GM23248 (cell line): ENCODE data around the gene MAP6D1. TPM values are rescaled to one million over a fixed set of nuclear protein-coding genes. Genes with fewer than 3 reads are reported as not detected.

Source experiments
- DNase-seq: peaks from one replicate; pipeline ENCODE4 v3.0.0-alpha.2; 2015
- H2AFZ ChIP-seq: fragments of 200-600 bp; sonication (generic); 2 replicates; pipeline ENCODE4 v1.6.1; 2016; ENCODE audit warnings: antibody characterized with exemption
- H3F3A ChIP-seq: fragments of 200-600 bp; sonication (generic); 2 replicates; pipeline ENCODE4 v1.6.1; 2016; ENCODE audit warnings: mild to moderate bottlenecking, antibody characterized with exemption, mixed run types; ENCODE audit not compliant: insufficient read depth
- H3K27ac ChIP-seq: fragments of 200-600 bp; sonication (generic); 2 replicates; pipeline ENCODE4 v1.5.1; 2016; ENCODE audit warnings: mild to moderate bottlenecking
- H3K27me3 ChIP-seq: fragments of 200-600 bp; sonication (generic); replicated peaks from 2 replicates; pipeline ENCODE4 v1.6.1; 2016; ENCODE audit warnings: mild to moderate bottlenecking; ENCODE audit not compliant: insufficient read depth
- H3K36me3 ChIP-seq: fragments of 200-600 bp; sonication (generic); 2 replicates; pipeline ENCODE4 v1.6.1; 2016; ENCODE audit warnings: low read depth, mild to moderate bottlenecking
- H3K4me1 ChIP-seq: fragments of 200-600 bp; sonication (generic); 2 replicates; pipeline ENCODE4 v1.6.1; 2016; ENCODE audit warnings: mild to moderate bottlenecking; ENCODE audit not compliant: insufficient read depth
- H3K4me2 ChIP-seq: fragments of 200-600 bp; sonication (generic); one replicate; pipeline ENCODE4 v1.6.1; 2016; ENCODE audit warnings: mild to moderate bottlenecking; ENCODE audit not compliant: unreplicated experiment
- H3K4me3 ChIP-seq: fragments of 200-600 bp; sonication (generic); 2 replicates; pipeline ENCODE4 v1.5.1; 2016; ENCODE audit warnings: mild to moderate bottlenecking
- H3K79me2 ChIP-seq: fragments of 200-600 bp; sonication (generic); 2 replicates; pipeline ENCODE4 v1.6.1; 2016; ENCODE audit warnings: mild to moderate bottlenecking; ENCODE audit not compliant: insufficient read depth
- H3K9ac ChIP-seq: fragments of 200-600 bp; sonication (generic); 2 replicates; pipeline ENCODE4 v1.6.1; 2016; ENCODE audit warnings: mild to moderate bottlenecking
- H3K9me2 ChIP-seq: fragments of 200-600 bp; sonication (generic); 2 replicates; pipeline ENCODE4 v1.6.1; 2016; ENCODE audit warnings: mixed run types, mild to moderate bottlenecking, moderate library complexity; ENCODE audit not compliant: insufficient read depth
- H3K9me3 ChIP-seq: fragments of 200-600 bp; sonication (generic); one replicate; pipeline ENCODE4 v1.6.1; 2017; ENCODE audit warnings: low read depth
- H4K20me1 ChIP-seq: fragments of 200-600 bp; sonication (generic); 2 replicates; pipeline ENCODE4 v1.6.0; 2016; ENCODE audit not compliant: insufficient read depth
- EZH2 ChIP-seq: fragments of 200-600 bp; sonication (generic); IDR thresholded peaks from 2 replicates; pipeline ENCODE4 v1.6.1; 2018; ENCODE audit warnings: antibody characterized with exemption, mild to moderate bottlenecking; ENCODE audit not compliant: insufficient read depth, poor library complexity, severe bottlenecking
- EZH2phosphoT487 ChIP-seq: fragments of 200-600 bp; sonication (generic); IDR thresholded peaks from 2 replicates; pipeline ENCODE4 v1.6.1; 2018; ENCODE audit warnings: antibody characterized with exemption, moderate library complexity, mild to moderate bottlenecking, low read depth; ENCODE audit not compliant: insufficient read depth
- WGBS, 2 experiments: methylation state at CpG; one replicate each; pipeline ENCODE4 v1.1.6; 2015 to 2017; ENCODE audit warnings: low lambda C conversion rate in 2 of 2, low coverage in 1 of 2; ENCODE audit errors: missing lambda C conversion rate in 2 of 2; 5-methylcytosine and 5-hydroxymethylcytosine counted together
- in situ Hi-C: fragments of 300-500 bp; cut with MboI; formaldehyde crosslinking; loops from 2 replicates; pipeline ENCODE4 v1.15.0; 2020
- polyA plus RNA-seq: library from polyadenylated mRNA; unstranded; fragments of >200 nt; fragmentation: Nextera tagmentation; extraction: Ambion mirVana; gene quantifications from 2 replicates; pipeline ENCODE4 v1.2.1, GENCODE V29; 2016
- total RNA-seq: library from RNA; depleted of rRNA; stranded (reverse); fragments of >200 nt; shearing (Covaris generic); gene quantifications from 2 replicates; pipeline ENCODE4 v1.2.3, GENCODE V29; 2014

MAP6D1 gene
- total and polyA plus RNA-seq, 2 experiments from 2014 or later: 2.8 to 5.5 TPM

DNA sequence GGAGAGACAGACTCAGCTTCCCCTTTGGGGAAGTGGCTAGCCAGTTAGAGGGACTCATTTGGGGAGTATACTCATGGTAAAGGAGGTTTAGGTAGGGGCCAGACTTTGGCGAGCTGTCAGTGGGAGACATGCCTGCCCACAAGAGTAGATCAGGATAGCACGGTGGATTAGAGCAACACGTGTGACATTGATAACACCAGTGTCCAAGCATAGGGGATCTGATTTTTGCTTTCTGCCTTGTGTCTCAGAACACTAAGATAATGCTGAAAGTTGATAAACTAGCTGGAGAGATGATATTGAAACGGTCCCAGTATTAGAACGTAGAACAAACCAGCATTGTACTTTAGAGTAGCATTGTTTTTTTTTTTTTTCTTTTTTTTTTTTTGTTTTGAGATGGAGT lies 25.9 kb downstream of the MAP6D1 start:
- no peaks in the 10 kb centered on the region for H3F3A ChIP-seq
- H4K20me1 ChIP-seq: peaks cover 3% of the 10 kb centered on the region; the same call in 1 of the 2 replicates
- H3K4me3 ChIP-seq: no peak overlapping the region
- no peak for DNase-seq
- H3K27ac ChIP-seq: no peak overlapping the region
- H2AFZ ChIP-seq: no peak overlapping the region
- H3K27me3 ChIP-seq: no peaks in the 10 kb centered on the region
- no peaks in the 10 kb centered on the region for H3K79me2 ChIP-seq
- H3K36me3 ChIP-seq: peaks cover 64% of the 10 kb centered on the region
- H3K4me1 ChIP-seq: no peaks in the 10 kb centered on the region
- H3K4me2 ChIP-seq: no peak overlapping the region
- no peak overlapping the region for H3K9ac ChIP-seq
- H3K9me3 ChIP-seq: no peaks in the 10 kb centered on the region
- 96 to 97% methylated on average over 5 of the region's 5 CpGs for WGBS, 2 experiments
- in situ Hi-C loops: no loop called here
- TF ChIP-seq EZH2: no peak
- TF ChIP-seq EZH2phosphoT487: no peak
- H3K9me2 ChIP-seq: no peaks in the 10 kb centered on the region

DNA sequence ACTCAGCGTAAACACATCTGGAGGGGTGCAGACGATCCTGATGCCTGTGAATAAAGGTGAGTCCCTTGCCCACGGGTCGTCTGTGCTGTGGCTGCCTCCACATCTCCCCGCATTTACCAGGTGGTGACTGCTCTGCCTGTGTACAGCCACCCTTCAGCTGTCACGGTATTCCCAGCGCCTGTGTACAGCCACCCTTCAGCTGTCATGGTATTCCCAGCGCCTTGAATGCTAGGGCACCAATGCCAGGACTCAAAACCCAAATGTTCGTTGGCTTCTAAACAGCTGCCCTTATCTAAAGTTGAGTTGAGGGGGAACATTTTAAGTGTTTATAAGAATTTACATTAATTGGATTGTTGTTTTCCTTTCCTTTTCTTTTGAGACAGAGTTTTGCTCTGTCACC lies 27.4 kb downstream of the MAP6D1 start:
- TF ChIP-seq EZH2 (no peak), EZH2phosphoT487 (no peak)
- no peaks in the 10 kb centered on the region for H3K27me3 ChIP-seq
- H3K4me3 ChIP-seq: no peak overlapping the region
- H3K9me3 ChIP-seq: no peaks in the 10 kb centered on the region
- no peak for DNase-seq
- no peak overlapping the region for H3K4me2 ChIP-seq
- no peak overlapping the region for H2AFZ ChIP-seq
- 94 to 95% methylated on average over 9 of the region's 9 CpGs for WGBS, 2 experiments
- no peaks in the 10 kb centered on the region for H3F3A ChIP-seq
- in situ Hi-C loops: no loop called here
- no peak overlapping the region for H3K27ac ChIP-seq
- H3K36me3 ChIP-seq: peaks cover 51% of the 10 kb centered on the region
- peaks cover 3% of the 10 kb centered on the region; the same call in 1 of the 2 replicates for H4K20me1 ChIP-seq
- no peak overlapping the region for H3K9ac ChIP-seq
- H3K4me1 ChIP-seq: no peaks in the 10 kb centered on the region
- peaks cover 3% of the 10 kb centered on the region; the same call in 1 of the 2 replicates for H3K79me2 ChIP-seq
- H3K9me2 ChIP-seq: no peaks in the 10 kb centered on the region

DNA sequence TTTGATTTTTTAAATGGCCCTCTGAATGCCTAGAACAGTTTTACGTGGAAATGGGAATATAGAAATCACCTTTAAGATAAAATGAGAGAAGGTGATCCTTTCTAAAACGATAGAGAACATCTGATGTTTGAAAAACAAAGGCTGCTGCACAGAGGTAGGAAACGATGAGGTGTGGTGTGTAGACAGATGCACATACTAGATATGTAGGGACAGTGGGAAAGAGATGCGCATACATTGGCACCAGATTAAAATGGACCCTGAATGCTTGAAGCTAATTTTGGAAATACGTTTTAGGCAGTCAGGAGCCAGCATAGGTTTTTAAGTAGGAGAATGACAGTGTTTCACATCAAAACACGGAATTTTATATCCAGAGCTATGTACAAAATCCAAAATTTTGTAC lies 29.0 kb downstream of the MAP6D1 start:
- peaks cover 44% of the 10 kb centered on the region for H3K36me3 ChIP-seq
- no peaks in the 10 kb centered on the region for H3K4me1 ChIP-seq
- no peak overlapping the region for H3K4me3 ChIP-seq
- H3K4me2 ChIP-seq: no peak overlapping the region
- H4K20me1 ChIP-seq: peaks cover 2% of the 10 kb centered on the region; the same call in 1 of the 2 replicates
- DNase-seq: no peak
- H3K9ac ChIP-seq: no peak overlapping the region
- H3K27me3 ChIP-seq: no peaks in the 10 kb centered on the region
- 91 to 95% methylated on average over 6 of the region's 6 CpGs for WGBS, 2 experiments
- no peaks in the 10 kb centered on the region for H3K9me3 ChIP-seq
- TF ChIP-seq EZH2 (no peak), EZH2phosphoT487 (no peak)
- H3K27ac ChIP-seq: no peak overlapping the region
- in situ Hi-C loops: no loop called here
- H2AFZ ChIP-seq: no peak overlapping the region
- H3F3A ChIP-seq: no peaks in the 10 kb centered on the region
- no peaks in the 10 kb centered on the region for H3K9me2 ChIP-seq
- peaks cover 19% of the 10 kb centered on the region for H3K79me2 ChIP-seq

DNA sequence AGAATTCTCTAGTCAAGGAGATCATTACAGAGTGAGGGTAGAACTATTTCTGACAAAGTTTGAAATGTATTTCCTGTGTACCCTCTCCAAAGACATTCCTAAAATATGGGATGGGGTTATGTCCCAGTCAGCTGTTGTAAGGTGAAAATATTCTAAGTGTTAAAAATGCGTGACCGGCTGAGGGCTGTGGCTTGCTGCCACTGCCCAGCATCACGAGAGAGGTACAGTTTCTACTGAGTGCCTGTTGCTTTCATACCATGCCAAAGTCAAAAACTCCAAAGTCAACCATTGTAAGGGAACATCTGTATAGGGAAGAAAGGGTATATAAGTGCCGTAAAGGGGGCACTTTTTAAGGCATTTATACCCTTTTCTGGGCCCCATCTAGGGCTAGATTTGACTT lies 30.9 kb downstream of the MAP6D1 start:
- Histone ChIP-seq H4K20me1 (no peaks in the 10 kb centered on the region), H3K27ac (no peak overlapping the region), H3K9ac (no peak overlapping the region), H3K4me2 (no peak overlapping the region), H3K27me3 (no peaks in the 10 kb centered on the region), H3K4me1 (no peaks in the 10 kb centered on the region), H3K9me2 (no peaks in the 10 kb centered on the region), H3F3A (peaks cover 6% of the 10 kb centered on the region; the same call in 1 of the 2 replicates), H3K79me2 (peaks cover 38% of the 10 kb centered on the region), H2AFZ (no peak overlapping the region), H3K4me3 (no peak overlapping the region), H3K36me3 (peaks cover 44% of the 10 kb centered on the region), H3K9me3 (no peaks in the 10 kb centered on the region)
- in situ Hi-C loops: no loop called here
- DNase-seq: no peak
- 96 to 97% methylated on average over 4 of the region's 4 CpGs for WGBS, 2 experiments
- TF ChIP-seq EZH2 (no peak), EZH2phosphoT487 (no peak)

DNA sequence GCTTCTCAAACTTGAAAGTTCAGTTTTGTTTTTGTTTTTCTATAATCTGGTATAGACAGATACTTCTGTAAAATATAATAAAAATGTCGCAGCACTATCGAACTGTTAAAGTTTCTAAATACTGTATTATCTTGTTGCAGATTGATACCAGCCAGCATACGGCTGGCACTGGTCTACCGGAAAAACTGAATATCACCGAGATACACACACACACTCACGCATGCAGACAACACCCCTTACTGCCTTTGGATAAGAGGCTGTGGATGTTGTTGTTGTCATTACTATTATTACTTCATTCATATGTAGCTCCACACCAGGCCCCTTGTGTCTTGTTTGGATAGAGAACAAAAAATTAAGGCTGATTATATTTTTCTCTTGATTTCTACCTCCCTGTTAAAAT lies 32.4 kb downstream of the MAP6D1 start:
- peaks cover 40% of the 10 kb centered on the region for H3K36me3 ChIP-seq
- H3F3A ChIP-seq: peaks cover 6% of the 10 kb centered on the region; the same call in 1 of the 2 replicates
- no peaks in the 10 kb centered on the region for H3K27me3 ChIP-seq
- no peaks in the 10 kb centered on the region for H3K4me1 ChIP-seq
- WGBS, 2 experiments: 73 to 83% methylated on average over 6 of the region's 6 CpGs
- no peaks in the 10 kb centered on the region for H3K9me3 ChIP-seq
- H3K4me2 ChIP-seq: no peak overlapping the region
- H3K9me2 ChIP-seq: no peaks in the 10 kb centered on the region
- H3K27ac ChIP-seq: no peak overlapping the region
- no peak overlapping the region for H2AFZ ChIP-seq
- H4K20me1 ChIP-seq: no peaks in the 10 kb centered on the region
- no peak for DNase-seq
- TF ChIP-seq EZH2phosphoT487: no peak
- TF ChIP-seq EZH2: no peak
- in situ Hi-C loops: no loop called here
- H3K9ac ChIP-seq: no peak overlapping the region
- peaks cover 49% of the 10 kb centered on the region for H3K79me2 ChIP-seq
- no peak overlapping the region for H3K4me3 ChIP-seq
